ENCODE data around the gene GREM1. TPM values are rescaled to one million over a fixed set of nuclear protein-coding genes. Genes with fewer than 3 reads are reported as not detected.
A peak's percentile ranks its signal among the peaks of the same experiment; 100 is the strongest.

The GREM1 gene
- total and polyA plus RNA-seq, 2 experiments from 2014 or later: 0.27 to 1.0 TPM

DNA sequence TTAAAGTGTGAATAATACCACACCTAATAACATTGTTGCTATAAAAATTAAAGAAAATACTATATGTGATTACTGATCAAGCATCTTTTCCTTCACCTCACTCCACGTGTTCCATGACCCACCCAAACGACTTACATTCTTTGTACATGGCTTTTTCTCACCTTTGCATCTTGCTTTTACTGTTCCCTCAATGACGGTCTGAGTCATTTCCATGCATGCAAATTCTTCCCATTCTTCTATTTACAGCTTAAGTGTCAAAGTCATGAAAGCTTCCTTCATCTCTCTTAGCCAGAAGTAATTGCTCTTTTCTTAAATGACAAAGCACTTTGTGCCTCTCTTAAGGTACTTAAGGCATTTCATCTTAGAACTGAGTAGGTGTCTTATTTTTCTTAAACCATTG, 64.0 kb downstream of the GREM1 start:
- no peaks in the 10 kb centered on the region for H3K4me1 ChIP-seq (ENCODE audit: insufficient read depth)
- no peak overlapping the region for H2AFZ ChIP-seq
- Mint-ChIP-seq H3K4me3 (no peak overlapping the region), H3K4me1 (peaks cover 3% of the 10 kb centered on the region; the same call in 2 of the 3 replicates), H3K9me3 (peaks cover 8% of the 10 kb centered on the region; the same call in 2 of the 3 replicates), H3K27me3 (ENCODE audit: insufficient read depth, low read depth, poor library complexity) (no peaks in the 10 kb centered on the region), H3K27ac (no peak overlapping the region), H3K36me3 (ENCODE audit: low read depth) (peaks cover 3% of the 10 kb centered on the region; the same call in 1 of the 3 replicates)
- H3K36me3 ChIP-seq (ENCODE audit: insufficient read depth): no peaks in the 10 kb centered on the region
- ATAC-seq (no peak), DNase-seq (ENCODE audit: low spot score) (peak; percentile 17)
- H3K79me2 ChIP-seq (replicated peaks; ENCODE audit: insufficient read depth): no peaks in the 10 kb centered on the region
- H3F3A ChIP-seq (replicated peaks; ENCODE audit: low read depth): no peaks in the 10 kb centered on the region
- no peak overlapping the region for H3K4me2 ChIP-seq
- no peak overlapping the region for H3K4me3 ChIP-seq
- H3K9me2 ChIP-seq (ENCODE audit: insufficient read depth): no peaks in the 10 kb centered on the region
- TF ChIP-seq, protein P1, sequence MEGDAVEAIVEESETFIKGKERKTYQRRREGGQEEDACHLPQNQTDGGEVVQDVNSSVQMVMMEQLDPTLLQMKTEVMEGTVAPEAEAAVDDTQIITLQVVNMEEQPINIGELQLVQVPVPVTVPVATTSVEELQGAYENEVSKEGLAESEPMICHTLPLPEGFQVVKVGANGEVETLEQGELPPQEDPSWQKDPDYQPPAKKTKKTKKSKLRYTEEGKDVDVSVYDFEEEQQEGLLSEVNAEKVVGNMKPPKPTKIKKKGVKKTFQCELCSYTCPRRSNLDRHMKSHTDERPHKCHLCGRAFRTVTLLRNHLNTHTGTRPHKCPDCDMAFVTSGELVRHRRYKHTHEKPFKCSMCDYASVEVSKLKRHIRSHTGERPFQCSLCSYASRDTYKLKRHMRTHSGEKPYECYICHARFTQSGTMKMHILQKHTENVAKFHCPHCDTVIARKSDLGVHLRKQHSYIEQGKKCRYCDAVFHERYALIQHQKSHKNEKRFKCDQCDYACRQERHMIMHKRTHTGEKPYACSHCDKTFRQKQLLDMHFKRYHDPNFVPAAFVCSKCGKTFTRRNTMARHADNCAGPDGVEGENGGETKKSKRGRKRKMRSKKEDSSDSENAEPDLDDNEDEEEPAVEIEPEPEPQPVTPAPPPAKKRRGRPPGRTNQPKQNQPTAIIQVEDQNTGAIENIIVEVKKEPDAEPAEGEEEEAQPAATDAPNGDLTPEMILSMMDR (conservative IDR thresholded peaks at IDR 0.05; ENCODE audit: low read depth in 2 of 2): no peak
- TF ChIP-seq, protein P2, sequence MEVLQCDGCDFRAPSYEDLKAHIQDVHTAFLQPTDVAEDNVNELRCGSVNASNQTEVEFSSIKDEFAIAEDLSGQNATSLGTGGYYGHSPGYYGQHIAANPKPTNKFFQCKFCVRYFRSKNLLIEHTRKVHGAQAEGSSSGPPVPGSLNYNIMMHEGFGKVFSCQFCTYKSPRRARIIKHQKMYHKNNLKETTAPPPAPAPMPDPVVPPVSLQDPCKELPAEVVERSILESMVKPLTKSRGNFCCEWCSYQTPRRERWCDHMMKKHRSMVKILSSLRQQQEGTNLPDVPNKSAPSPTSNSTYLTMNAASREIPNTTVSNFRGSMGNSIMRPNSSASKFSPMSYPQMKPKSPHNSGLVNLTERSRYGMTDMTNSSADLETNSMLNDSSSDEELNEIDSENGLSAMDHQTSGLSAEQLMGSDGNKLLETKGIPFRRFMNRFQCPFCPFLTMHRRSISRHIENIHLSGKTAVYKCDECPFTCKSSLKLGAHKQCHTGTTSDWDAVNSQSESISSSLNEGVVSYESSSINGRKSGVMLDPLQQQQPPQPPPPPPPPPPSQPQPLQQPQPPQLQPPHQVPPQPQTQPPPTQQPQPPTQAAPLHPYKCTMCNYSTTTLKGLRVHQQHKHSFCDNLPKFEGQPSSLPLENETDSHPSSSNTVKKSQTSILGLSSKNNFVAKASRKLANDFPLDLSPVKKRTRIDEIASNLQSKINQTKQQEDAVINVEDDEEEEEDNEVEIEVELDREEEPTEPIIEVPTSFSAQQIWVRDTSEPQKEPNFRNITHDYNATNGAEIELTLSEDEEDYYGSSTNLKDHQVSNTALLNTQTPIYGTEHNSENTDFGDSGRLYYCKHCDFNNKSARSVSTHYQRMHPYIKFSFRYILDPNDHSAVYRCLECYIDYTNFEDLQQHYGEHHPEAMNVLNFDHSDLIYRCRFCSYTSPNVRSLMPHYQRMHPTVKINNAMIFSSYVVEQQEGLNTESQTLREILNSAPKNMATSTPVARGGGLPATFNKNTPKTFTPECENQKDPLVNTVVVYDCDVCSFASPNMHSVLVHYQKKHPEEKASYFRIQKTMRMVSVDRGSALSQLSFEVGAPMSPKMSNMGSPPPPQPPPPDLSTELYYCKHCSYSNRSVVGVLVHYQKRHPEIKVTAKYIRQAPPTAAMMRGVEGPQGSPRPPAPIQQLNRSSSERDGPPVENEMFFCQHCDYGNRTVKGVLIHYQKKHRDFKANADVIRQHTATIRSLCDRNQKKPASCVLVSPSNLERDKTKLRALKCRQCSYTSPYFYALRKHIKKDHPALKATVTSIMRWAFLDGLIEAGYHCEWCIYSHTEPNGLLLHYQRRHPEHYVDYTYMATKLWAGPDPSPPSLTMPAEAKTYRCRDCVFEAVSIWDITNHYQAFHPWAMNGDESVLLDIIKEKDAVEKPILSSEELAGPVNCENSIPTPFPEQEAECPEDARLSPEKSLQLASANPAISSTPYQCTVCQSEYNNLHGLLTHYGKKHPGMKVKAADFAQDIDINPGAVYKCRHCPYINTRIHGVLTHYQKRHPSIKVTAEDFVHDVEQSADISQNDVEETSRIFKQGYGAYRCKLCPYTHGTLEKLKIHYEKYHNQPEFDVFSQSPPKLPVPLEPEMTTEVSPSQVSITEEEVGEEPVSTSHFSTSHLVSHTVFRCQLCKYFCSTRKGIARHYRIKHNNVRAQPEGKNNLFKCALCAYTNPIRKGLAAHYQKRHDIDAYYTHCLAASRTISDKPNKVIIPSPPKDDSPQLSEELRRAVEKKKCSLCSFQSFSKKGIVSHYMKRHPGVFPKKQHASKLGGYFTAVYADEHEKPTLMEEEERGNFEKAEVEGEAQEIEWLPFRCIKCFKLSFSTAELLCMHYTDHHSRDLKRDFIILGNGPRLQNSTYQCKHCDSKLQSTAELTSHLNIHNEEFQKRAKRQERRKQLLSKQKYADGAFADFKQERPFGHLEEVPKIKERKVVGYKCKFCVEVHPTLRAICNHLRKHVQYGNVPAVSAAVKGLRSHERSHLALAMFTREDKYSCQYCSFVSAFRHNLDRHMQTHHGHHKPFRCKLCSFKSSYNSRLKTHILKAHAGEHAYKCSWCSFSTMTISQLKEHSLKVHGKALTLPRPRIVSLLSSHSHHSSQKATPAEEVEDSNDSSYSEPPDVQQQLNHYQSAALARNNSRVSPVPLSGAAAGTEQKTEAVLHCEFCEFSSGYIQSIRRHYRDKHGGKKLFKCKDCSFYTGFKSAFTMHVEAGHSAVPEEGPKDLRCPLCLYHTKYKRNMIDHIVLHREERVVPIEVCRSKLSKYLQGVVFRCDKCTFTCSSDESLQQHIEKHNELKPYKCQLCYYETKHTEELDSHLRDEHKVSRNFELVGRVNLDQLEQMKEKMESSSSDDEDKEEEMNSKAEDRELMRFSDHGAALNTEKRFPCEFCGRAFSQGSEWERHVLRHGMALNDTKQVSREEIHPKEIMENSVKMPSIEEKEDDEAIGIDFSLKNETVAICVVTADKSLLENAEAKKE (CRISPR knock-in tag; IDR thresholded peaks at IDR 0.05): no peak
- TF ChIP-seq EZH2phosphoT487 (IDR thresholded peaks at IDR 0.05; ENCODE audit: unreplicated experiment): no peak
- no peak for TF ChIP-seq JUNB (IDR thresholded peaks at IDR 0.05; ENCODE audit: unreplicated experiment)
- no peak for TF ChIP-seq ZNF114 (CRISPR knock-in tag; IDR thresholded peaks at IDR 0.05)
- TF ChIP-seq, protein P3, sequence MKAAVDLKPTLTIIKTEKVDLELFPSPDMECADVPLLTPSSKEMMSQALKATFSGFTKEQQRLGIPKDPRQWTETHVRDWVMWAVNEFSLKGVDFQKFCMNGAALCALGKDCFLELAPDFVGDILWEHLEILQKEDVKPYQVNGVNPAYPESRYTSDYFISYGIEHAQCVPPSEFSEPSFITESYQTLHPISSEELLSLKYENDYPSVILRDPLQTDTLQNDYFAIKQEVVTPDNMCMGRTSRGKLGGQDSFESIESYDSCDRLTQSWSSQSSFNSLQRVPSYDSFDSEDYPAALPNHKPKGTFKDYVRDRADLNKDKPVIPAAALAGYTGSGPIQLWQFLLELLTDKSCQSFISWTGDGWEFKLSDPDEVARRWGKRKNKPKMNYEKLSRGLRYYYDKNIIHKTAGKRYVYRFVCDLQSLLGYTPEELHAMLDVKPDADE (IDR thresholded peaks at IDR 0.05): no peak
- TF ChIP-seq NANOG (IDR thresholded peaks at IDR 0.05; ENCODE audit: borderline replicate concordance): no peak
- no peak for TF ChIP-seq STAT1 (IDR thresholded peaks at IDR 0.05; ENCODE audit: unreplicated experiment)
- no peak for TF ChIP-seq EZH2 (IDR thresholded peaks at IDR 0.05; ENCODE audit: low read depth, unreplicated experiment)
- TF ChIP-seq POLR2AphosphoS5 (IDR thresholded peaks at IDR 0.05; ENCODE audit: low read depth): no peak
- TF ChIP-seq, protein P4, sequence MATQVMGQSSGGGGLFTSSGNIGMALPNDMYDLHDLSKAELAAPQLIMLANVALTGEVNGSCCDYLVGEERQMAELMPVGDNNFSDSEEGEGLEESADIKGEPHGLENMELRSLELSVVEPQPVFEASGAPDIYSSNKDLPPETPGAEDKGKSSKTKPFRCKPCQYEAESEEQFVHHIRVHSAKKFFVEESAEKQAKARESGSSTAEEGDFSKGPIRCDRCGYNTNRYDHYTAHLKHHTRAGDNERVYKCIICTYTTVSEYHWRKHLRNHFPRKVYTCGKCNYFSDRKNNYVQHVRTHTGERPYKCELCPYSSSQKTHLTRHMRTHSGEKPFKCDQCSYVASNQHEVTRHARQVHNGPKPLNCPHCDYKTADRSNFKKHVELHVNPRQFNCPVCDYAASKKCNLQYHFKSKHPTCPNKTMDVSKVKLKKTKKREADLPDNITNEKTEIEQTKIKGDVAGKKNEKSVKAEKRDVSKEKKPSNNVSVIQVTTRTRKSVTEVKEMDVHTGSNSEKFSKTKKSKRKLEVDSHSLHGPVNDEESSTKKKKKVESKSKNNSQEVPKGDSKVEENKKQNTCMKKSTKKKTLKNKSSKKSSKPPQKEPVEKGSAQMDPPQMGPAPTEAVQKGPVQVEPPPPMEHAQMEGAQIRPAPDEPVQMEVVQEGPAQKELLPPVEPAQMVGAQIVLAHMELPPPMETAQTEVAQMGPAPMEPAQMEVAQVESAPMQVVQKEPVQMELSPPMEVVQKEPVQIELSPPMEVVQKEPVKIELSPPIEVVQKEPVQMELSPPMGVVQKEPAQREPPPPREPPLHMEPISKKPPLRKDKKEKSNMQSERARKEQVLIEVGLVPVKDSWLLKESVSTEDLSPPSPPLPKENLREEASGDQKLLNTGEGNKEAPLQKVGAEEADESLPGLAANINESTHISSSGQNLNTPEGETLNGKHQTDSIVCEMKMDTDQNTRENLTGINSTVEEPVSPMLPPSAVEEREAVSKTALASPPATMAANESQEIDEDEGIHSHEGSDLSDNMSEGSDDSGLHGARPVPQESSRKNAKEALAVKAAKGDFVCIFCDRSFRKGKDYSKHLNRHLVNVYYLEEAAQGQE (IDR thresholded peaks at IDR 0.05; ENCODE audit: unreplicated experiment): no peak
- no peak for TF ChIP-seq CREB1 (CRISPR knock-in tag; IDR thresholded peaks at IDR 0.05; ENCODE audit: low read depth)
- TF ChIP-seq ZNF331 (CRISPR knock-in tag; IDR thresholded peaks at IDR 0.05; ENCODE audit: low read depth): no peak
- no peaks in the 10 kb centered on the region for H3K27me3 ChIP-seq (ENCODE audit: insufficient read depth)
- no peak overlapping the region for H3K27ac ChIP-seq (ENCODE audit: low read depth)
- no peaks in the 10 kb centered on the region for H4K20me1 ChIP-seq (replicated peaks; ENCODE audit: insufficient read depth)

All from GM23338 (cell line).